Measurements from ENCODE around the gene KATNAL2.

DNA sequence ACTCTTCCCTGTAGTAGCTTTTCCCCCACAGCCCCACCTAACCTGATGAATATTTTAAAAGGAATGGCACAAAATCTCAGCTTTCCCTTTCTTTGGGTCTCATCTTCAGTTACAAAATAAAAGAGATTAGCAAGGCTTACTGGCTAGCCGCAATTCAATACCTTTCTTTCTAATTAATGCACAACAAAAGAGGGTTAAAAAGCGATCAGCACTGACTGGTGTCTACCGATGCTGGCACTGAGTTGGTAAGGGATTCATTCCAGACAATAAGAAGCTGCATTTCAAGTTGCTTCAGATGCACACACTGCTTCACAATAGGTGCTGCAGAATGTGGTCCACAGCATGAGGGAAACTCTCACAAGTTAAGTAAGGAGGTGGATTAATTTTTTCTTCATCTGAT is 191.0 kb downstream of the KATNAL2 start:
- TF ChIP-seq, protein P1, sequence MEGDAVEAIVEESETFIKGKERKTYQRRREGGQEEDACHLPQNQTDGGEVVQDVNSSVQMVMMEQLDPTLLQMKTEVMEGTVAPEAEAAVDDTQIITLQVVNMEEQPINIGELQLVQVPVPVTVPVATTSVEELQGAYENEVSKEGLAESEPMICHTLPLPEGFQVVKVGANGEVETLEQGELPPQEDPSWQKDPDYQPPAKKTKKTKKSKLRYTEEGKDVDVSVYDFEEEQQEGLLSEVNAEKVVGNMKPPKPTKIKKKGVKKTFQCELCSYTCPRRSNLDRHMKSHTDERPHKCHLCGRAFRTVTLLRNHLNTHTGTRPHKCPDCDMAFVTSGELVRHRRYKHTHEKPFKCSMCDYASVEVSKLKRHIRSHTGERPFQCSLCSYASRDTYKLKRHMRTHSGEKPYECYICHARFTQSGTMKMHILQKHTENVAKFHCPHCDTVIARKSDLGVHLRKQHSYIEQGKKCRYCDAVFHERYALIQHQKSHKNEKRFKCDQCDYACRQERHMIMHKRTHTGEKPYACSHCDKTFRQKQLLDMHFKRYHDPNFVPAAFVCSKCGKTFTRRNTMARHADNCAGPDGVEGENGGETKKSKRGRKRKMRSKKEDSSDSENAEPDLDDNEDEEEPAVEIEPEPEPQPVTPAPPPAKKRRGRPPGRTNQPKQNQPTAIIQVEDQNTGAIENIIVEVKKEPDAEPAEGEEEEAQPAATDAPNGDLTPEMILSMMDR (optimal IDR thresholded peaks at IDR 0.05 in 1 of 3, IDR thresholded peaks at IDR 0.05 in 1 of 3, conservative IDR thresholded peaks at IDR 0.05 in 1 of 3; ENCODE audit: extremely low read depth in 1 of 3, insufficient read depth in 2 of 3, low read length in 3 of 3) = no peak
- TF ChIP-seq EZH2 (IDR thresholded peaks at IDR 0.05; ENCODE audit: low read length) = no peak
